Measurements from ENCODE around the gene UGT1A1. TPM values are rescaled to one million over a fixed set of nuclear protein-coding genes. Genes with fewer than 3 reads are reported as not detected.
"Not testable (repeated sequence)": the region's sequence is repeated elsewhere in the genome, so short reads cannot be mapped to it uniquely, and the experiment has no call there.

Gene UGT1A1
- 1 to 10 TPM in 1 of 8 experiments, under 1 TPM in 4, not detected in 3; 0.09 to 1.6 (median 0.19) TPM for total RNA-seq

DNA sequence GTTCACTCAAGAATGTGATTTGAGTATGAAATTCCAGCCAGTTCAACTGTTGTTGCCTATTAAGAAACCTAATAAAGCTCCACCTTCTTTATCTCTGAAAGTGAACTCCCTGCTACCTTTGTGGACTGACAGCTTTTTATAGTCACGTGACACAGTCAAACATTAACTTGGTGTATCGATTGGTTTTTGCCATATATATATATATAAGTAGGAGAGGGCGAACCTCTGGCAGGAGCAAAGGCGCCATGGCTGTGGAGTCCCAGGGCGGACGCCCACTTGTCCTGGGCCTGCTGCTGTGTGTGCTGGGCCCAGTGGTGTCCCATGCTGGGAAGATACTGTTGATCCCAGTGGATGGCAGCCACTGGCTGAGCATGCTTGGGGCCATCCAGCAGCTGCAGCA is at the start of gene UGT1A1:
Gene UGT1A1 (plus strand): TSS at position 228 of the 400 bp plus-strand sequence. CDS start 18 bp downstream, at position 246.
- no peak within 1 kb of the TSS for H3K4me3 ChIP-seq
- WGBS, 10 experiments = 40 to 100% (median 81%) methylated on average over 1 to 6 of the region's 6 CpGs; no CpG with 5 or more reads in 2 of the 10 experiments
- ATAC-seq (replicated peaks in 6 of 8) = no peak
- H3K4me1 ChIP-seq (replicated peaks in 1 of 2) = no peaks in the 10 kb centered on the region
- in situ Hi-C loops (cut with MboI; ENCODE audit: low pct_unique_long_range_greater_than_20kb in 2 of 9, low sequenced_read_pairs in 9 of 9, unreplicated experiment in 9 of 9) = no loop called here
- H3K27ac ChIP-seq = no peak within 1 kb of the TSS

DNA sequence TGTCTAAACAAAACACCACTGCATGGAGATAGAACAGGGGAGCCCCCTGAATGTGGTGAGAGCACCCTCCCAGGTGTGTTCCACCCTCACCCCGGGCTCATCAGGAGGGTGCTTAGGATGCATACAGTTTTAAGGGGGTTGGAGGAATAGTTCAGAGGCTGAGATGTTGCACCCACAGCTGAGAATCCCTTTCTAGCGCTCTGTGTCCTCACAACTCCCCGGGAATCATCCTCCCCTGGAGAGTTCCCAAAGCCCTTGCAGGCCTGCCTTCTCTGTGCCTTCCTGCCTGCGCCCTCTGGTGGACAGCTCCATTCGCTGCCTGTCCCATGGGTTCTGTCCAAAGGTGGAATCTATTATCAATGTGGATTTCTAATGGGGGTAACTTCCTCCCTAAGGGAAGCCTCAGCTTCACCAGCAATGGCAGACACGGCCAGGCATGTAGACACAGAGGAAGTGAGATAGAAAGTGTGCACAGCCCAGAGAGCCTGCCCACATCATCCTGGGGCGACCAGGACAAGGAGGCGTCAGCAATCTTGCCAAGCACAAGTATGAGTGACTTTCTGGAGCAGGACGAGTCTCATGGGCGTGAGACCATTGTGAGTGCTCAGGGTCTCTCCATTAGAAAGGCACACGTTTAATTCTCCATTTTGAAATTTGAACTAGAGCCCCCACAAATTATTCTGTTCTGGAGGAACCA is 48.6 kb upstream of the UGT1A1 start:
- peak; percentile 44 to 94 (median 76) for ATAC-seq (replicated peaks in 6 of 8)
- in situ Hi-C loops (cut with MboI; ENCODE audit: low pct_unique_long_range_greater_than_20kb in 2 of 9, low sequenced_read_pairs in 9 of 9, unreplicated experiment in 9 of 9) = loop anchor here in 2 of 9 experiments (25.0 kb wide), 2 partner anchors 174 to 249 kb away; no protein-coding TSS in a partner anchor
- WGBS, 10 experiments = 5 to 100% (median 41%) methylated on average over 1 to 7 of the region's 11 CpGs; no CpG with 5 or more reads in 2 of the 10 experiments
- Histone ChIP-seq H3K4me3 (no peak overlapping the region), H3K27ac (no peak overlapping the region), H3K4me1 (replicated peaks in 1 of 2) (no peaks in the 10 kb centered on the region)

DNA sequence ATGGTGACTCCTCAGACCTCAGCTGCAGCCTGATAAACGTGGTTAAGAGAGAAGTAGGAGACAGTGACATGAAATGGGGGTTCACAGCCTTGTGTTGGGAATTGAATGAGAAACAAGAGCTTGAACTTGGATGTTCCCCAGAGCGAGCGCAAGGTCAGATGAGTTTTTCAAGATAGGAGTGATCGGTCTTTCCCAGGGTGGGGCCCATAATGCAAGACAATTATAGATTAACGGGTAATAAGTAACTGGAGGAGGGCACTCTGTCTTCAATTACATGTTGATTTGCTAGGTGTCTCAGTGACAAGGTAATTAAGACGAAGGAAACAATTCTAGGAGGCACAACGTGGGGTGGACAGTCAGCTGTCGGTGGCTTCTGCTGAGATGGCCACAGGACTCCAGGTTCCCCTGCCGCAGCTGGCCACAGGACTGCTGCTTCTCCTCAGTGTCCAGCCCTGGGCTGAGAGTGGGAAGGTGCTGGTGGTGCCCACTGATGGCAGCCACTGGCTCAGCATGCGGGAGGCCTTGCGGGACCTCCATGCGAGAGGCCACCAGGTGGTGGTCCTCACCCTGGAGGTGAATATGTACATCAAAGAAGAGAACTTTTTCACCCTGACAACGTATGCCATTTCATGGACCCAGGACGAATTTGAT is 47.3 kb upstream of the UGT1A1 start, which contains the start of gene UGT1A5:
Gene UGT1A5 (plus strand): TSS at position 297 of the 651 bp plus-strand sequence. CDS start 85 bp downstream, at position 382.
- Histone ChIP-seq H3K4me1 (replicated peaks in 1 of 2) (no peaks in the 10 kb centered on the region), H3K4me3 (no peak within 1 kb of the TSS), H3K27ac (no peak within 1 kb of the TSS)
- WGBS, 10 experiments = 15 to 91% (median 76%) methylated on average over 4 to 14 of the region's 14 CpGs; no CpG with 5 or more reads in 2 of the 10 experiments
- no peak for ATAC-seq (replicated peaks in 6 of 8)
- in situ Hi-C loops (cut with MboI; ENCODE audit: low pct_unique_long_range_greater_than_20kb in 2 of 9, low sequenced_read_pairs in 9 of 9, unreplicated experiment in 9 of 9) = loop anchor here in 2 of 9 experiments (25.0 kb wide), 2 partner anchors 175 to 250 kb away; no protein-coding TSS in a partner anchor

DNA sequence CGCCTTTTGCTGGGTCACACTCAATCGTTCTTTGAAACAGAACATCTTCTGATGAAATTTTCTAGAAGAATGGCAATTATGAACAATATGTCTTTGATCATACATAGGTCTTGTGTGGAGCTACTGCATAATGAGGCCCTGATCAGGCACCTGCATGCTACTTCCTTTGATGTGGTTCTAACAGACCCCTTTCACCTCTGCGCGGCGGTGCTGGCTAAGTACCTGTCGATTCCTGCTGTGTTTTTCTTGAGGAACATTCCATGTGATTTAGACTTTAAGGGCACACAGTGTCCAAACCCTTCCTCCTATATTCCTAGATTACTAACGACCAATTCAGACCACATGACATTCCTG is 46.8 kb upstream of the UGT1A1 start:
- Histone ChIP-seq H3K4me1 (replicated peaks in 1 of 2) (no peaks in the 10 kb centered on the region), H3K4me3 (no peak overlapping the region), H3K27ac (no peak overlapping the region)
- in situ Hi-C loops (cut with MboI; ENCODE audit: low pct_unique_long_range_greater_than_20kb in 2 of 9, low sequenced_read_pairs in 9 of 9, unreplicated experiment in 9 of 9) = loop anchor here in 2 of 9 experiments (25.0 kb wide), 2 partner anchors 176 to 251 kb away; no protein-coding TSS in a partner anchor
- 75 to 100% (median 86%) methylated on average over 1 to 6 of the region's 7 CpGs; no CpG with 5 or more reads in 2 of the 10 experiments for WGBS, 10 experiments
- no peak for ATAC-seq (replicated peaks in 6 of 8)

DNA sequence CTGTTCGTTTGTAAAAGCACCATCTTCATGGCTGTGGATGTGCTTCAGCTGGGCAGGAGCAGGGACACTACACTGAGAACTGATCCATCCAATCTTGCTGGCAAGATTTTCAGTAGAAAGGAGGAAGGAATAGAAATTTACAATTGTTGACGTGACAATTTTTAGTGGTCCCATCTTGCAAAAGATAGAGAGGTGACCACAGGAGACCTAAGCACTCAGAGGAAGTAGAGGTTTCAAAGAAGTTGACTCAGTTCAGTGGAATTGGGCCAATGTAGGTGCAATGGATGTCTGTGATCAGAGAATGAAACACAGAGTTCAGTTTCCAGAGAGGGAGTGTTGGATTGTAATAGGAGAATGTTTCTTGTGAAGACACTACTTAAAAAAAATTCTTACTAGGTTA is 45.9 kb upstream of the UGT1A1 start:
- no peak overlapping the region for H3K27ac ChIP-seq
- in situ Hi-C loops (cut with MboI; ENCODE audit: low pct_unique_long_range_greater_than_20kb in 2 of 9, low sequenced_read_pairs in 9 of 9, unreplicated experiment in 9 of 9) = loop anchor here in 2 of 9 experiments (25.0 kb wide), 2 partner anchors 177 to 252 kb away; no protein-coding TSS in a partner anchor
- WGBS, 10 experiments = 40 to 100% (median 92%) methylated on average over 1 to 2 of the region's 2 CpGs; no CpG with 5 or more reads in 2 of the 10 experiments
- H3K4me1 ChIP-seq (replicated peaks in 1 of 2) = no peaks in the 10 kb centered on the region
- no peak for ATAC-seq (replicated peaks in 6 of 8)
- no peak overlapping the region for H3K4me3 ChIP-seq

DNA sequence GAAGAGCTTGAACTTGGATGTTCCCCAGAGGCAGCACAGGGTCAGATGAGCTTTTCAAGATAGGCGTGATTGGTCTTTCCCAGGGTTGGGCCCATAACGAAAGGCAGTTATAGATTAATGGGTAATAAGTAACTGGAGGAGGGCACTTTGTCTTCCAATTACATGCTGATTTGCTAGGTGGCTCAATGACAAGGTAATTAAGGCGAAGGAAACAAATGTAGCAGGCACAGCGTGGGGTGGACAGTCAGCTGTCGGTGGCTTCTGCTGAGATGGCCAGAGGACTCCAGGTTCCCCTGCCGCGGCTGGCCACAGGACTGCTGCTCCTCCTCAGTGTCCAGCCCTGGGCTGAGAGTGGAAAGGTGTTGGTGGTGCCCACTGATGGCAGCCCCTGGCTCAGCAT is 41.5 kb upstream of the UGT1A1 start, which contains the start of gene UGT1A4:
Gene UGT1A4 (plus strand): TSS at position 185 of the 400 bp plus-strand sequence. CDS start 85 bp downstream, at position 270.
- no peak within 1 kb of the TSS for H3K4me3 ChIP-seq
- no peaks in the 10 kb centered on the region for H3K4me1 ChIP-seq (replicated peaks in 1 of 2)
- in situ Hi-C loops (cut with MboI; ENCODE audit: low pct_unique_long_range_greater_than_20kb in 2 of 9, low sequenced_read_pairs in 9 of 9, unreplicated experiment in 9 of 9) = loop anchor here in 2 of 9 experiments (25.0 kb wide), 2 partner anchors 181 to 256 kb away; no protein-coding TSS in a partner anchor
- WGBS, 10 experiments = 50 to 90% (median 76%) methylated on average over 1 to 3 of the region's 7 CpGs; no CpG with 5 or more reads in 4 of the 10 experiments
- no peak for ATAC-seq (replicated peaks in 6 of 8)
- H3K27ac ChIP-seq = no peak within 1 kb of the TSS

DNA sequence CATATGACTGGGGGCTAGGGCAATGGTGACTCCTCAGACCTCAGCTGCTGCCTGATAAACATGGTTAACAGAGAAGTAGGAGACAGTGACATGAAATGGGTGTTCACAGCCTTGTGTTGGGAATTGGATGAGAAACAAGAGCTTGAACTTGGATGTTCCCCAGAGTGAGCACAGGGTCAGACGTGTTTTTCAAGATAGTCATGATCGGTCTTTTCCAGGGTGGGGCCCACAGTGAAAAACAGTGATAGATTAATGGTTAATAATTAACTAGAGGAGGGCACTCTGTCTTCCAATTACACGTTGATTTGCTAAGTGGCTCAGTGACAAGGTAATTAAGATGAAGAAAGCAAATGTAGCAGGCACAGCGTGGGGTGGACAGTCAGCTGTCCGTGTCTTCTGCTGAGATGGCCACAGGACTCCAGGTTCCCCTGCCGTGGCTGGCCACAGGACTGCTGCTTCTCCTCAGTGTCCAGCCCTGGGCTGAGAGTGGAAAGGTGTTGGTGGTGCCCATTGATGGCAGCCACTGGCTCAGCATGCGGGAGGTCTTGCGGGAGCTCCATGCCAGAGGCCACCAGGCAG is 31.3 kb upstream of the UGT1A1 start, which contains the start of gene UGT1A3:
Gene UGT1A3 (plus strand): TSS at position 320 of the 579 bp plus-strand sequence. CDS start 85 bp downstream, at position 405.
- no peak for ATAC-seq (replicated peaks in 6 of 8)
- in situ Hi-C loops (cut with MboI; ENCODE audit: low pct_unique_long_range_greater_than_20kb in 2 of 9, low sequenced_read_pairs in 9 of 9, unreplicated experiment in 9 of 9) = no loop called here
- 45 to 88% (median 60%) methylated on average over 1 to 6 of the region's 8 CpGs; no CpG with 5 or more reads in 4 of the 10 experiments for WGBS, 10 experiments
- Histone ChIP-seq H3K27ac (no peak within 1 kb of the TSS), H3K4me1 (replicated peaks in 1 of 2) (no peaks in the 10 kb centered on the region), H3K4me3 (no peak within 1 kb of the TSS)

DNA sequence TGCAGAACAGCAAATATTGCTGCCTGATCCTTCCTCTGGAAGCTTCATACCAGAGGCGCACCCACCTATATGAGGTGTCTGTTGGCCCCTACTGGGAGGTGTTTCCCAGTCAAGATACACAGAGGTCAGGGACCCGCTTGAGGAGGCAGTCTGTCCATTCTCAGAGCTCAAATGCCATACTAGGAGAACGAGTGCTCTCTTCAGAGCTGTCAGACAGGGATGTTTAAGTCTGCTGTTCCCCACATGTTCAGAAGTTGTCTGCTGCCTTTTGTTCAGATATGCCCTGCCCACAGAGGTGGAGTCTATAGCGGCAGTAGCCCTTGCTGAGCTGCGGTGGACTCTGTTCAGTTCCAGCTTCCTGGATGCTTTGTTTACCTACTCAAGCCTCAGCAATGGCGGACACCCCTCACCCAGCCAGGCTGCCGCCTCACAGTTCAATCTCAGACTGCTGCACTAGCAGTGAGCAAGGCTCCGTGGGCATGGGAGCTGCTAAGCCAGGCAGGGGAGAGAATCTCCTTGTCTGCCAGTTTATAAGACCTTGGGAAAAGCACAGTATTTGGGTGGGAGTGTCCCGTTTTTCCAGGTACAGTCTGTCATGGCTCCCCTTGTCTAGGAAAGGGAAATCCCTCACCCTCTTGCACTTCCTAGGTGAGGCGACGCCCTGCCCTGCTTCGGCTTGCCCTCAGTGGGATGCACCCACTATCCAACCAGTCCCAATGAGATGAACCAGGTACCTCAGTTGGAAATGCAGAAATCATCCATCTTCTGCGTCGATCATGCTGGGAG is 23.0 kb upstream of the UGT1A1 start:
- H3K27ac ChIP-seq; H3K4me3 ChIP-seq; in situ Hi-C loops (cut with MboI; ENCODE audit: low pct_unique_long_range_greater_than_20kb in 2 of 9, low sequenced_read_pairs in 9 of 9, unreplicated experiment in 9 of 9); H3K4me1 ChIP-seq (replicated peaks in 1 of 2); ATAC-seq (replicated peaks in 6 of 8): not testable (repeated sequence)
- 0 to 100% (median 85%) methylated on average over 1 to 10 of the region's 14 CpGs for WGBS, 10 experiments

DNA sequence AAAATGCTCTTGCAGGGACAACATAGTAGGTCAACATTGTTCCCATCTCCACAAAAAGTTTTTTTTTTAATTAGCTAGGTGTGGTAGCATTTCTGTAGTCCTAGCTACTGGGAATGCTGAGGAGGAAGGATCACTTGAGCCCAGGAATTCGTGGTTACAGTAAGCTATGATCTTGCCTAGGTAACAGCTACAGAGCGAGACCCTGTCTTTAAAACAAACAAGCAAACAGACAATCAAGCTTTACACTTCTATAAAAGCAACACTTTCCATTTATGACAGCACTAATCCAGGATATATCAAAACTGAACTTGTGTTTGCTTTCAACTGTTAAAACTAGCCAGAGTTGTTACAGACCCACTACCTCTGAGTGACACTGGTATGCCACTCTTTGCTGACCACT is 19.2 kb upstream of the UGT1A1 start:
- H3K4me1 ChIP-seq (replicated peaks in 1 of 2) = no peaks in the 10 kb centered on the region
- no peak overlapping the region for H3K4me3 ChIP-seq
- in situ Hi-C loops (cut with MboI; ENCODE audit: low pct_unique_long_range_greater_than_20kb in 2 of 9, low sequenced_read_pairs in 9 of 9, unreplicated experiment in 9 of 9) = no loop called here
- peak in 1 of 8 experiments; percentile 30 for ATAC-seq (replicated peaks in 6 of 8)
- WGBS, 10 experiments = 20 to 81% (median 53%) methylated on average over 1 to 2 of the region's 2 CpGs; no CpG with 5 or more reads in 4 of the 10 experiments
- H3K27ac ChIP-seq = no peak overlapping the region

DNA sequence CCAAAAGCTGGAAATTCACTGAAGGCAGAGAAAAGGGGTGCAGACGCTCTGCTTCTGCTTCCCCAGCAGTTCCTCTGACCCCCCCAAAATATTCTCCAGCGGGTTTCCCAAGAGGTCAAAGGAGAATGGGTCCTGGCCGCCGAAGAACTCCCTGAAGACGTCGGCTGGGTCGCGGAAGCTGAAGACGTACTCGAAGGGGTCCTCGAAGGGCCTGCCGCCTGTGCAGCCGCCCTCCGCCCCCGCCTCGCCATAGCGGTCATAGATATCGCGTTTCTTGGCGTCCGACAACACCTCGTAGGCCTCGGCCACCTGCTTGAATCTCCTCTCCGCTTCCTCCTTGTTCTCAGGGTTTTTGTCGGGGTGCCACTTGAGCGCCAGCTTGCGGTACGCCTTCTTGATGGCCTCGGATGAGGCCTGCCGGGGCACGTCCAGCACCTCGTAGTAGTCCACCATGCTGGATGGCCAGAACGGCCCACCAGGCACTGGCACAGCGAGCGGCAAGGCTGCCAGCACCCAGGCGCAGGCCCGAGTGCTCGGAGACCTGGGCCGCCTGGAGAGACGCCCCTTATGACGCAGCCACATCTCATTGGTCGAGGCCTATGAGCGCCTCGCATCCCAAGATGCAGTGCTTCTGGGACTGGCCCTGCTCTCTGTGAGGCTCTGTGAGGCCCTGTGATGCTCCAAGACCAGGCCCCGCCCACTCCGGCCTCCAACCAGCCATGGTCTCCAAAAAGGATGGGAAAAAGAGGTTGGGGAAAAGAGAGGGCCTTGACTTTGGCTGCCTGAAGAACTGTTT is 16.4 kb upstream of the UGT1A1 start:
- H3K4me1 ChIP-seq (replicated peaks in 1 of 2) = no peaks in the 10 kb centered on the region
- no peak overlapping the region for H3K4me3 ChIP-seq
- in situ Hi-C loops (cut with MboI; ENCODE audit: low pct_unique_long_range_greater_than_20kb in 2 of 9, low sequenced_read_pairs in 9 of 9, unreplicated experiment in 9 of 9) = no loop called here
- no peak overlapping the region for H3K27ac ChIP-seq
- ATAC-seq (replicated peaks in 6 of 8) = no peak
- WGBS, 10 experiments = 96 to 100% (median 96%) methylated on average over 4 to 13 of the region's 46 CpGs; no CpG with 5 or more reads in 7 of the 10 experiments

DNA sequence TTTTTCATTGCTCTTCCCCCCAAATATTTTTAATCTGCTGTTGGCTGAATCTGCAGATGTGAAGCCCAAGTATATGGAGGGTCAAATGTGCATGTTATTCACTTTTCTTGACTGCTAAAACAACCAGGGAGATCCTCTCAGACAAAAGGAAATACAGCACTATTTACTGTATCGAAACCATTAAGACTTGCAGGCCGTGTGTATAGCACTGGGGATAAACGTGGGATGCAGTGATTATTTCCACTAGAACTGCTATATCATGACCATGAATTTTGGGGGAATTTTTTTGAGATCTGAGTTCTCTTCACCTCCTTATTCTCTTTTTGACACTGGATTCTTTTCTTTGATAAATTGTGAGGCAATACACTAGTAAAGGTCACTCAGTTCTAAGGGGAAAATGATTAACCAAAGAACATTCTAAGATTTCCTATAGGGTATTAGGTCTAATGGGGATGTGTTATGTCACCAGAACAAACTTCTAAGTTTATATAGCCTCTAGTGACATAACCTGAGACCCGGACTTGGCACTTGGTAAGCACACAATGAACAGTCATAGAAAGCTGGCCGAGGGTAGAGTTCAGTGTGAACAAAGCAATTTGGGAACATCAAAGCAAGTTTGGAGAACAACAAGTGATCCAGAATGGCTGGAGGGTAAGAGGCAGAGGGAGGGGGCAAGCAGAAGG is 14.9 kb upstream of the UGT1A1 start:
- no peak overlapping the region for H3K27ac ChIP-seq
- ATAC-seq (replicated peaks in 6 of 8) = no peak
- H3K4me1 ChIP-seq (replicated peaks in 1 of 2) = no peaks in the 10 kb centered on the region
- H3K4me3 ChIP-seq = no peak overlapping the region
- 6 to 94% (median 38%) methylated on average over 1 to 3 of the region's 5 CpGs; no CpG with 5 or more reads in 3 of the 10 experiments for WGBS, 10 experiments
- in situ Hi-C loops (cut with MboI; ENCODE audit: low pct_unique_long_range_greater_than_20kb in 2 of 9, low sequenced_read_pairs in 9 of 9, unreplicated experiment in 9 of 9) = no loop called here
